Trophoblast cell (in vitro differentiated cells and primary cell): ENCODE results near the gene TMEM259.

ENCODE experiments used
- DNase-seq, 2 donors: peaks; one replicate each; pipeline ENCODE4 v3.0.0-alpha.2; 2016
- H2AFZ ChIP-seq: 2 replicates; pipeline ENCODE4 v1.6.1; 2013; ENCODE audit warnings: low read length, moderate library complexity, mild to moderate bottlenecking; ENCODE audit not compliant: insufficient read depth, poor library complexity
- H2AK5ac ChIP-seq: 2 replicates; pipeline ENCODE4 v1.6.1; 2013; ENCODE audit warnings: mild to moderate bottlenecking, low read length
- H2BK120ac ChIP-seq: 2 replicates; pipeline ENCODE4 v1.6.1; 2013; ENCODE audit warnings: low read length, mild to moderate bottlenecking, moderate library complexity; ENCODE audit not compliant: insufficient read depth, poor library complexity
- H2BK12ac ChIP-seq: 2 replicates; pipeline ENCODE4 v1.6.1; 2013; ENCODE audit warnings: mild to moderate bottlenecking, low read length, moderate library complexity
- H2BK5ac ChIP-seq: 2 replicates; pipeline ENCODE4 v1.6.1; 2013; ENCODE audit warnings: low read length, low read depth, moderate library complexity, mild to moderate bottlenecking; ENCODE audit not compliant: poor library complexity
- H3K14ac ChIP-seq: 2 replicates; pipeline ENCODE4 v1.6.1; 2013; ENCODE audit warnings: mild to moderate bottlenecking, low read length
- H3K18ac ChIP-seq: 2 replicates; pipeline ENCODE4 v1.6.1; 2013; ENCODE audit warnings: mild to moderate bottlenecking, low read length
- H3K23ac ChIP-seq: 2 replicates; pipeline ENCODE4 v1.6.1; 2013; ENCODE audit warnings: low read length
- H3K27ac ChIP-seq: 2 replicates; pipeline ENCODE4 v1.5.1; 2013; ENCODE audit warnings: low read depth, mild to moderate bottlenecking, inconsistent platforms, low read length, moderate library complexity
- H3K27me3 ChIP-seq: 2 replicates; pipeline ENCODE4 v1.6.1; 2013; ENCODE audit warnings: inconsistent platforms, mild to moderate bottlenecking, low read length, moderate library complexity; ENCODE audit not compliant: insufficient read depth
- H3K36me3 ChIP-seq, 2 experiments: 1 replicate in 1 of 2; 2 replicates in 1 of 2; pipeline ENCODE4 v1.6.1; 2013; ENCODE audit warnings: low read length in 2 of 2, mild to moderate bottlenecking in 2 of 2, moderate library complexity in 1 of 2; ENCODE audit not compliant: insufficient read depth in 2 of 2, control insufficient read depth in 1 of 2
- H3K4ac ChIP-seq: 2 replicates; pipeline ENCODE4 v1.6.1; 2013; ENCODE audit warnings: low read depth, mild to moderate bottlenecking, low read length, moderate library complexity
- H3K4me1 ChIP-seq, 2 experiments: 1 replicate in 1 of 2; 2 replicates in 1 of 2; pipeline ENCODE4 v1.6.1; 2013; ENCODE audit warnings: low read length in 2 of 2, mild to moderate bottlenecking in 2 of 2, moderate library complexity in 1 of 2; ENCODE audit not compliant: insufficient read depth in 2 of 2, control insufficient read depth in 1 of 2
- H3K4me2 ChIP-seq: 2 replicates; pipeline ENCODE4 v1.6.1; 2013; ENCODE audit warnings: inconsistent platforms, mild to moderate bottlenecking, low read length, moderate library complexity
- H3K4me3 ChIP-seq: 2 replicates; pipeline ENCODE4 v1.5.1; 2013; ENCODE audit warnings: mild to moderate bottlenecking, low read depth, low read length, inconsistent platforms
- H3K79me1 ChIP-seq: one replicate; pipeline ENCODE4 v1.6.1; 2013; ENCODE audit warnings: low read length
- H3K79me2 ChIP-seq: 2 replicates; pipeline ENCODE4 v1.6.1; 2013; ENCODE audit warnings: low read length, mild to moderate bottlenecking; ENCODE audit not compliant: control insufficient read depth, insufficient read depth, poor library complexity
- H3K9ac ChIP-seq: 2 replicates; pipeline ENCODE4 v1.6.1; 2013; ENCODE audit warnings: mild to moderate bottlenecking, low read length
- H3K9me3 ChIP-seq: 2 replicates; pipeline ENCODE4 v1.6.1; 2013; ENCODE audit warnings: low read depth, mild to moderate bottlenecking, control low read depth, inconsistent platforms, low read length; ENCODE audit not compliant: insufficient read depth
- H4K12ac ChIP-seq: 2 replicates; pipeline ENCODE4 v1.6.1; 2013; ENCODE audit warnings: low read depth, mild to moderate bottlenecking, low read length, moderate library complexity
- H4K8ac ChIP-seq: 2 replicates; pipeline ENCODE4 v1.6.1; 2013; ENCODE audit warnings: low read depth, mild to moderate bottlenecking, low read length, moderate library complexity
- H4K91ac ChIP-seq: one replicate; pipeline ENCODE4 v1.6.1; 2013; ENCODE audit warnings: low read depth, mild to moderate bottlenecking, low read length, moderate library complexity
- WGBS: extraction: QIAGEN DNeasy Blood & Tissue Kit; methylation state at CpG from one replicate; pipeline ENCODE4 v1.1.7; 2013; ENCODE audit warnings: missing lambda C conversion rate; ENCODE audit not compliant: insufficient read length, insufficient coverage; ENCODE audit errors: extremely low coverage; 5-methylcytosine and 5-hydroxymethylcytosine counted together

Gene TMEM259

DNA sequence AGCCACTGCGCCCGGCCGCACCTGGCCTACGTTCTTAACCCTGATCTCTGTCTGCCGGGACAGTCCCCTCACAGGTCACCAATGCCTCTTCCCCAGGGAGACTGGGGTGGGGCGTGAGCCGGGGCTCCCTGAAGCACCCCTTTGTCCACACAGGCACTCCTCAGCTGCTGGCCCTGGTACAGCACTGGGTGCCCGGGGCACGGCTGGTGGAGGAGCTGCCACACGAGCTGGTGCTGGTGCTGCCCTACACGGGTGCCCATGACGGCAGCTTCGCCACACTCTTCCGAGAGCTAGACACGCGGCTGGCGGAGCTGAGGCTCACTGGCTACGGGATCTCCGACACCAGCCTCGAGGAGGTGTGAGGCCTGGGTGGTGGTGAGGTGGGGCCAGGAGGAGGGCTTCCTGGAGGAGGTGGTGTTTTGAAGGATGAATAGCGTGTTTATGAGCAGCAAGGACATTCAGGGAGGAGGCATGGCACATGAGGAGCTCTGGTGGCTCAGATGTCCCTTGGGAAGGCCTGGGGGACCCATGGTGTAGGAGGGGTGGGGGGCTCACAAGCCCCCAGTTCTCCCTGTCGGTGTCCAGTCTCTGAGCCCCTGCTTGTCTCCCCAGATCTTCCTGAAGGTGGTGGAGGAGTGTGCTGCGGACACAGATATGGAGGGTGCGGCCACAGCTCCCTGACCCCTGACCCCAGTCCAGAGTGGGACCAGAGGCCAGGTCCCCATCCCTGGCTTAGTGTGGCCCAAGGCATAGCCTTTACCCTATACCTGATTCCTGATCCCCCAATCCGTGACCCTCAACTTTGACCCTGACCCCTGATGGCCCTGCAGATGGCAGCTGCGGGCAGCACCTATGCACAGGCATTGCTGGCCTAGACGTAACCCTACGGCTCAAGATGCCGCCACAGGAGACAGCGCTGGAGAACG is 32.5 kb upstream of the TMEM259 start:
- H3K79me1 ChIP-seq, result no peaks in the 10 kb centered on the region
- no peak overlapping the region for H2AFZ ChIP-seq
- H3K27me3 ChIP-seq, result no peaks in the 10 kb centered on the region
- no peak overlapping the region for H2BK5ac ChIP-seq
- no peak overlapping the region for H4K8ac ChIP-seq
- WGBS, result no CpG with 5 or more reads among the region's 31 CpGs
- no peak overlapping the region for H3K4me3 ChIP-seq
- H3K79me2 ChIP-seq, result no peaks in the 10 kb centered on the region
- peaks cover 40% of the 10 kb centered on the region in 2 experiments for H3K36me3 ChIP-seq
- H4K91ac ChIP-seq, result no peak overlapping the region
- no peak overlapping the region for H2AK5ac ChIP-seq
- no peak overlapping the region for H2BK120ac ChIP-seq
- no peak overlapping the region for H2BK12ac ChIP-seq
- H3K9me3 ChIP-seq, result peaks cover 33% of the 10 kb centered on the region
- no peak overlapping the region for H4K12ac ChIP-seq
- no peak overlapping the region for H3K23ac ChIP-seq
- no peak overlapping the region for H3K9ac ChIP-seq
- H3K4ac ChIP-seq, result no peak overlapping the region
- H3K4me2 ChIP-seq, result no peak overlapping the region
- no peak overlapping the region for H3K14ac ChIP-seq
- H3K27ac ChIP-seq, result no peak overlapping the region
- no peaks in the 10 kb centered on the region for H3K4me1 ChIP-seq
- DNase-seq, result no peak
- H3K18ac ChIP-seq, result no peak overlapping the region

GRCh38 chr19:1052349-1052975 is 31.5 kb upstream of the TMEM259 start:
- Histone ChIP-seq H3K9ac (no peak overlapping the region), H3K4ac (no peak overlapping the region), H4K12ac (no peak overlapping the region), H3K4me3 (no peak overlapping the region), H2BK120ac (no peak overlapping the region), H3K27me3 (no peaks in the 10 kb centered on the region), H3K36me3 (peaks cover 32 to 36% of the 10 kb centered on the region in 2 experiments), H3K9me3 (peaks cover 26% of the 10 kb centered on the region), H2AFZ (no peak overlapping the region), H3K14ac (no peak overlapping the region), H3K4me1 (no peaks in the 10 kb centered on the region), H2AK5ac (no peak overlapping the region), H3K18ac (no peak overlapping the region), H3K79me2 (no peaks in the 10 kb centered on the region), H4K8ac (no peak overlapping the region), H2BK5ac (no peak overlapping the region), H3K4me2 (no peak overlapping the region), H3K79me1 (no peaks in the 10 kb centered on the region), H3K23ac (no peak overlapping the region), H3K27ac (no peak overlapping the region), H4K91ac (no peak overlapping the region), H2BK12ac (no peak overlapping the region)
- 100% methylated on average over 1 of the region's 5 CpGs for WGBS
- no peak for DNase-seq

- no peak overlapping the region for H3K27ac ChIP-seq
- H2BK12ac ChIP-seq, result no peak overlapping the region
- no peak overlapping the region for H2AFZ ChIP-seq
- H3K4me2 ChIP-seq, result no peak overlapping the region
- no peak overlapping the region for H2AK5ac ChIP-seq
- H3K36me3 ChIP-seq, result peaks cover 31 to 35% of the 10 kb centered on the region in 2 experiments
- H3K14ac ChIP-seq, result no peak overlapping the region
- no peak overlapping the region for H3K9ac ChIP-seq
- H3K18ac ChIP-seq, result no peak overlapping the region
- no peaks in the 10 kb centered on the region for H3K4me1 ChIP-seq
- no peaks in the 10 kb centered on the region for H3K79me2 ChIP-seq
- H2BK120ac ChIP-seq, result no peak overlapping the region
- H3K23ac ChIP-seq, result no peak overlapping the region
- H3K27me3 ChIP-seq, result no peaks in the 10 kb centered on the region
- no peak overlapping the region for H2BK5ac ChIP-seq
- no peak overlapping the region for H4K91ac ChIP-seq
- H3K4me3 ChIP-seq, result peak overlapping the region; percentile 30
- no peak for DNase-seq
- WGBS, result no CpG with 5 or more reads among the region's 17 CpGs
- no peak overlapping the region for H4K12ac ChIP-seq
- no peak overlapping the region for H3K4ac ChIP-seq
- peaks cover 19% of the 10 kb centered on the region for H3K9me3 ChIP-seq
- no peaks in the 10 kb centered on the region for H3K79me1 ChIP-seq
- H4K8ac ChIP-seq, result no peak overlapping the region
These were observed 30.9 kb upstream of the TMEM259 start for GRCh38 chr19:1051791-1052190.

GRCh38 chr19:1050989-1051788 is 30.3 kb upstream of the TMEM259 start:
- Histone ChIP-seq H3K9ac (no peak overlapping the region), H3K79me1 (no peaks in the 10 kb centered on the region), H3K4me1 (no peaks in the 10 kb centered on the region), H4K12ac (no peak overlapping the region), H4K8ac (no peak overlapping the region), H3K36me3 (peaks cover 27 to 32% of the 10 kb centered on the region in 2 experiments), H2BK12ac (no peak overlapping the region), H3K9me3 (peaks cover 15% of the 10 kb centered on the region), H2AFZ (no peak overlapping the region), H2BK120ac (no peak overlapping the region), H3K4ac (no peak overlapping the region), H4K91ac (no peak overlapping the region), H3K4me3 (no peak overlapping the region), H3K23ac (no peak overlapping the region), H2AK5ac (no peak overlapping the region), H3K4me2 (no peak overlapping the region), H3K79me2 (no peaks in the 10 kb centered on the region), H3K18ac (no peak overlapping the region), H3K27me3 (no peaks in the 10 kb centered on the region), H3K27ac (no peak overlapping the region), H2BK5ac (no peak overlapping the region), H3K14ac (no peak overlapping the region)
- no peak for DNase-seq
- WGBS, result no CpG with 5 or more reads among the region's 31 CpGs
